ENCODE measurements around the gene ACSL5.

DNA sequence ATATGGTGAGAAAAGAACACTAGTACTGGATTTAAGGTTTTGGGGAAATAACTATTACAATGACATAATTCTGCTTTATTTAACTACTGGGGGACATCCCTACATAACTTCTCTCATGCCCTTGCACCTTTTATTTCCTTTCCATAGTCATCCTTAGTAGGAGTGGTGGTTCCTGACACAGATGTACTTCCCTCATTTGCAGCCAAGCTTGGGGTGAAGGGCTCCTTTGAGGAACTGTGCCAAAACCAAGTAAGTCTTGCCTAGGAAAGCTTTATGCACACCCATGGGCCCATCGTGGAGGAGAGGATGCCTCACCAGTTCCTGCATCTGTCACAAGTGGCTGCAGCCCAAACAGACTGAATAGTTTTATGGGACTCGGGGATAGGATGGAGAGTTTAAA, 52.2 kb downstream of the ACSL5 start:
- TF ChIP-seq, protein P1, sequence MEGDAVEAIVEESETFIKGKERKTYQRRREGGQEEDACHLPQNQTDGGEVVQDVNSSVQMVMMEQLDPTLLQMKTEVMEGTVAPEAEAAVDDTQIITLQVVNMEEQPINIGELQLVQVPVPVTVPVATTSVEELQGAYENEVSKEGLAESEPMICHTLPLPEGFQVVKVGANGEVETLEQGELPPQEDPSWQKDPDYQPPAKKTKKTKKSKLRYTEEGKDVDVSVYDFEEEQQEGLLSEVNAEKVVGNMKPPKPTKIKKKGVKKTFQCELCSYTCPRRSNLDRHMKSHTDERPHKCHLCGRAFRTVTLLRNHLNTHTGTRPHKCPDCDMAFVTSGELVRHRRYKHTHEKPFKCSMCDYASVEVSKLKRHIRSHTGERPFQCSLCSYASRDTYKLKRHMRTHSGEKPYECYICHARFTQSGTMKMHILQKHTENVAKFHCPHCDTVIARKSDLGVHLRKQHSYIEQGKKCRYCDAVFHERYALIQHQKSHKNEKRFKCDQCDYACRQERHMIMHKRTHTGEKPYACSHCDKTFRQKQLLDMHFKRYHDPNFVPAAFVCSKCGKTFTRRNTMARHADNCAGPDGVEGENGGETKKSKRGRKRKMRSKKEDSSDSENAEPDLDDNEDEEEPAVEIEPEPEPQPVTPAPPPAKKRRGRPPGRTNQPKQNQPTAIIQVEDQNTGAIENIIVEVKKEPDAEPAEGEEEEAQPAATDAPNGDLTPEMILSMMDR (conservative IDR thresholded peaks at IDR 0.05), result no peak
- no peak for TF ChIP-seq ZFX (IDR thresholded peaks at IDR 0.05)
